Ecto neural progenitor cell (in vitro differentiated cells): Measurements from ENCODE around the gene VSIG10L.
A peak's percentile ranks its signal among the peaks of the same experiment; 100 is the strongest.

Source experiments
- DNase-seq: peaks from one replicate; pipeline ENCODE4 v3.0.0-alpha.2; 2018; ENCODE audit warnings: low spot score

VSIG10L gene

DNA sequence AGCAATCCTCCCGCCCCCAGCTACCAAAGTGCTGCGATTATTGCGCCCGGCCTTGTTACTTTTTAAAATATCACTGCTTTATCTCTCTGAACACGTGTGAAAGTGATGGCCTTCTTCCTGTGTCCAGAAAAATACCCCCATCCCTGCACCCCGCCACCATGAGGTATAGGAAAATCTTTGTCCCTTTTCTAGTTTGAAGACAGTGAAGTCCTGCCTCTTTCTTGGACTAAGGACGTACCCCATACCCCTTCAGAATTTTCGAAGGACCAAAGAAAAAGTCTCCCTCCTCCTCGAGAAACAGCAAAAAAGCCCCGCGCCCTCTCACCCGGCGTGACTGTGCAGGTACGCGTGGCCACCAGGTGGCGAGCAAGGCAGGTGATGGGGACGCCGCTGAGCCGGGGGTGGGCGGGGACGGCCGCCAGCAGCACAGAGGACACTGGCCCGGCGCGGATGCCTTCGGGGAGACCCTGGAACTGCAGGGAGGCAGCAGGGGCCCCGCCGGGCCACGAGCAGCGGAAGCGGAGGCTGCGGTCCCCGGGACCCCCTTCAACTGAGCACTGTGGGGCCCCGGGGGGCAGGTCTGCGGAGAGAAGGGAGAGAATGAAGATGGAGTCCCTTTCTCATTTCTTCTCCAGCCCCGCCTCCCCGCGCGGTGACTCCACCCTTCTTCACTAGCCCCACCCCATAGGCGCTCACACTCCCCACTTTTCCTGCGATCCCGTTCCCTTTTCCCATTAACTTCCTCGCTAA lies 3.2 kb downstream of the VSIG10L start:
- peak; percentile 92 for DNase-seq

GRCh38 chr19:51337861-51338562 lies 3.9 kb downstream of the VSIG10L start:
- peak; percentile 46 for DNase-seq

DNA sequence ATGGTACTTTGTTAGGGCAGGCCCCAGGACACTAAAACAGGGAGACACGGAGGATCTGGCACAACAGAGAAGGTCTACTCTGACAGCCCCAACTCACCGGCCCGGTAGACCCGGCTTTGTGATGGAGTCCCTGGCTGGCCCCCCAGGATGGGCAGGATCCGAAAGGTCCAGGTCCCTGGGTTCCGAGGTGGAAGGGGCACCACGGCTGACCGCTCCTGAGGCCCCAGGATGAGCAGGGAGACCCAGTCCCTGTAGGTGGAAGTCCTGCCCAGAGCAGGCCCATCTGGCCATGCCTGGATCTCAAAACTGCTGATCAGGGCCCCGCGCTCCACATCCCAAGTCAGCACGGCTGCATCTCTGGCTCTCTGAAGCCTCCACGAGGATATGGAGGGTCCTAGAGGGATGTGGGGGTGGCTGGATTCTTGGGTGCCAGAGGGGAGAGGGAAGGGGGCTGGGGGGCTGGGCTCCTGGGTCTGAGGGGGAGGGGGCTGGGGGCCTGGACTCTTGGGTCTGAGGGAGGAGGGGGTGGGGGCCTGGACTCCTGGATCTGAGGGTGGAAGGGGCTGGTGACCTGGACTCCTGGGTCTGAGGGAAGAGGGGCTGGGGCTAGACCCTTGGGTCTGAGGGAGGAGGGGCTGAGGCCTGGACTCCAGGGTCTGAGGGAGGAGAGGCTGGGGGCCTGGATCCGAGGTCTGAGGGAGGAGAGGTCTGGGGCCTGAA lies 4.6 kb downstream of the VSIG10L start:
- peak; percentile 36 for DNase-seq

DNA sequence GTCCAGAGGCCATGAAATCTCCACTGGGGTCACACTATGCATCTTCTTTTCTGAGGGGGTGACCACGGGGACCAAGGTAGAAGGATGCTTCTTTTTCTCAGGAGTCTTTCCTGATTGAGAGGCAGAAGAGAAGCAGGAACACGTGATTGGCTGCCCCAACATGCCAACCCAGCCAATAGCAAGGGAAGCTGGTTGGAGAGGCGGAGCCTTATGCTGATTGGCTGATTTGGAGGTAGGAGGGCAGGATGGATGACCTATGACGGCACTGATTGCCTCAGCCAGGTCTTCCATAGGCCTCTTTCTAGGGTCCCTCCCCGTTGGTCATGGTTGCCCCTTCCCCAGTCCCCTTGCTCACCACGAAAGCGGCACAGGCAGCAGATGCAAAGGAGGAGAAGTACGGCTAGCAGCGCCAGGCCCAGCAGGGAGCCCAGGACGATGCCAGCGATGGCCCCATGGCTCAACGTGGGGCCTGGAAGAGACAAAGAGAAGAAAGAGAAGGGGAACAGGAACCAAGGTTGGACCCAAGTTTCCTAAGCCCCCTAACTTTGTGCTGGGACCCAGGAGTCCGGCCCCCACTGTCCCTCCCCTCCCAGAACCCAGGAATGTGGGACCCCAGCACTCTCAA lies 8.0 kb downstream of the VSIG10L start:
- DNase-seq: peak; percentile 43

DNA sequence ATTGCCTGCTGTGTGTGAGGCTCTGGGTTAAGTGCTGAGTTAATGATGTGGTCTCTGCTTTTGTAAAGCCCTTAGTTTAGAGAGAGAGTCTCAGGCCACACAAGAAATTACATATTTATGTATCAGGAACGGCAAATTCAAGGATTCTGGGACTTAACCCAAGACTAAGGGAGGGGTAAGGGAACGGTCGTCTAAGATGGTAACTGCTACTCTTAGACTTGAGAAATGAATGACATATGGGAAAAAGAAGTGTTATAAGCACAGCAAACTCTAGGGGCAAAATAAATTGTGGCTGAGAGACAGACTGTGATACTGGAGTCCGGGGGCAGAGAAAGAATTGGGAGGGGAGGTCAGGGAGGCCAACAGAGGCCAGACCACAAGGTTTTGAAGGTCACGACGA lies 10.2 kb downstream of the VSIG10L start:
- DNase-seq: no peak

- DNase-seq: no peak
Measured at GRCh38 chr19:51331193-51331592, 10.7 kb downstream of the VSIG10L start.

- DNase-seq: no peak
Measured at GRCh38 chr19:51330366-51330765, 11.6 kb downstream of the VSIG10L start.

DNA sequence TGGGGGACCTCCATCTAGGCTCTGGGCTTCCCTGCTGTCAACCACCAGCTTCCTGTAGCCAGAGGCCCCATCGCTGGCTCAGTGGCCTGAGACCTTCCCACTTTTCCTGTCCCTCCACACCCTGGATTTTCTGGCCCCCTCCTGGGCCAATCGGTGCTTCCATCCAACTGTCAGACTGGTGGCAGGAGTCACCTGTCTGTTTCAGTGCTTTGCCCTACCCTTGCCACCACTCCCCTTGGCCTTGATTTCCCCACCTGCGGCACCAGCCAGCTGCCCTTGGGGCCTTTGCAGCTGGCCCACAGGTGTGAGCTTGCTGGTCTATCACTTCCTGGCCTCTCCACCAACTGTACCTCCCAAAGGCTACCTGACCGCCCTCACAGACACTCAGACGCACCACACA lies 12.5 kb downstream of the VSIG10L start:
- DNase-seq: no peak

DNA sequence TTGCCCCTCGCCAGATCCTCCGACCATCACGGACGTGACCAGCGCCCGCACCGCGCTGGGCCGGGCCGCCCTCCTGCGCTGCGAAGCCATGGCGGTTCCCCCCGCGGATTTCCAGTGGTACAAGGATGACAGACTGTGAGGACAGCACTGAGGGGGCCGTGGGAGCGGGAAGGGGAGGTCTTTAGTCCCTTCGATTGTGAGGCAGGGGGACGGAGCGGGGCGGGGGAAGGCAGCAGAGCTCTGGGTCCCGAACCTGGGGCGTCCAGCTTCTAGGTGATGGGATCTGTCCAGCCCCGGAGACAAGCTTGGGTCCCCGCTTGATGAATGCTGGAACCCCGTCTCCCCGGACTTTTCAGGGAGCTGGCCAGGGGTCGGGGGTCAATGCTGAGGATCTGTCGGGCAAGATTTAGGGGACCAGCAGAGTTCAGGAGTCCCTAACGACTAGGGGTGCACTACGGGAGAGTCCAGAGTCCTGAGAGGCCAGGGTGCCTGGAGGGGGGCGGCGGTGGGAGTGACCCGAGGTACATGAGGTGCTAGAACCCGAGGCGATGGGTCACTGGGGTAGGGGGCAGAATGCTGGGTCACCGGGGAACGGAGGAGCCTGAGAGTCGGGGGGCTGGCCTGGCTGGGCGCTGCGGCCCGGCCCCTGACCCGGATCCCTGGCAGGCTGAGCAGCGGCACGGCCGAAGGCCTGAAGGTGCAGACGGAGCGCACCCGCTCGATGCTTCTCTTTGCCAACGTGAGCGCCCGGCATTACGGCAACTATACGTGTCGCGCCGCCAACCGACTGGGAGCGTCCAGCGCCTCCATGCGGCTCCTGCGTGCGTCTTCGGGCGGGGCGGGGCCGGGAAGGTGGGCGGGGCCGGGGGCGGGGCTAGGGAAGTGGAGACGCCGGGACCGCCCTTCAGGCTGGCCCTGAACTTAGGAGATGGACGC lies 14.6 kb downstream of the VSIG10L start:
- DNase-seq: peak; percentile 86

DNA sequence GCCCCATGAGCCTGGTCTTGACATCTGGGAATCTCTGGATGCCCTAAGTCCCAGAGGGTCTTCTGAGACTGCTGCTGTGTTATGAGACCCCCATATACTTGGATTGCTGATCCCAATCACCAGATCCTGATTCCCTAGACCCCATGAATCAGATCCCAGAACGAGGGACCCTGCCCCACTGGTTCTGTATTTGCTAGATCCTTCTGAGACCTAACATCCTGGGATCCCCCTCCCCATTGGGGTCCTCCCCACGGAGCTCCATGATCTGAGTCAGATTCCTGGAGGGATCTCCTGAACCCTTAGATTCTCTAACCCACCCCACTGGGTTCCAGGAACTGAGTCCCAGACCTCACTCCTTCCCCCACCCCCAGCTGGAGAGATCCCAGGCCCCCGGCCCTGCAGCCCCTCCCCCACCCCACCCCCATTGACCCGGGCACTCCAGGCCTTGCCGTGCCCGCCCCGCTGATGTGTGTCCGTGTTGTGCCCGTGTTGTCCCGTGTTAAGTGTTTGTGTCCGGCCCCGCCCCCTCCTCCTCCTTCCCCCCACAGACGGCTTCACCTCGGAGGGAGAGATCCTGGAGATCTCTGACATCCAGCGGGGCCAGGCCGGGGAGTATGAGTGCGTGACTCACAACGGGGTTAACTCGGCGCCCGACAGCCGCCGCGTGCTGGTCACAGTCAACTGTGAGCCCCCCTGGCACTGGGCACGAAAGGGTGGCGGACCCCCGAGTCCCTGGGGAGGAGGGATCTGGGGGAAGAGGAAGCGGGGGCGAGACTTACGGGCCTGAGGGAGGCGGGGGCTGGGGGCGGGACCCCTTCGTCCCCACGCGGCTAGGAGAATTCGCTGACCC lies 15.5 kb downstream of the VSIG10L start:
- no peak for DNase-seq

GRCh38 chr19:51325161-51325976 lies 16.6 kb downstream of the VSIG10L start:
- no peak for DNase-seq

GRCh38 chr19:51324167-51324481 lies 17.8 kb downstream of the VSIG10L start:
- no peak for DNase-seq

GRCh38 chr19:51323481-51324166 lies 18.3 kb downstream of the VSIG10L start:
- DNase-seq: no peak

- no peak for DNase-seq
Measured at GRCh38 chr19:51321799-51322198, 20.1 kb downstream of the VSIG10L start.

DNA sequence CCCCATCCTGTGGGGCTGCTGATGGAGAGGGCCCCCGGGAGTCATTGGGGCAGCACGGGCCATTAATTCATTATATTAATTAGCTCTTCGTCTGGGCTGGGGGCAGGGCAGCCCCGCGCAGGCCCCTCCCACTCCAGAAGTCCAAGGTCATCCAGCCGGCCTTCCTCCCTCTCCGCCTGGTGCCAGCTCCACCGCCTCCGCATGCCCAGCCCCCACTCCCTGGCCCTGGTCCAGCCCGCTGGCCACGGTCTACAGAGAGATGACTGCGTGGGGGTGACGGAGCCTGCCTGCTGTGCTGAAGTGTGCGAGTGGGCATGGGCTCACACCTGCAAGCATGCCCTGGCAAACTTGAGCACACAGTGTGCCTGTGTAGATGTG lies 21.7 kb downstream of the VSIG10L start:
- DNase-seq: no peak

- no peak for DNase-seq
Measured at GRCh38 chr19:51319649-51320279, 22.2 kb downstream of the VSIG10L start.

GRCh38 chr19:51318687-51319648 lies 23.0 kb downstream of the VSIG10L start:
- DNase-seq: no peak

DNA sequence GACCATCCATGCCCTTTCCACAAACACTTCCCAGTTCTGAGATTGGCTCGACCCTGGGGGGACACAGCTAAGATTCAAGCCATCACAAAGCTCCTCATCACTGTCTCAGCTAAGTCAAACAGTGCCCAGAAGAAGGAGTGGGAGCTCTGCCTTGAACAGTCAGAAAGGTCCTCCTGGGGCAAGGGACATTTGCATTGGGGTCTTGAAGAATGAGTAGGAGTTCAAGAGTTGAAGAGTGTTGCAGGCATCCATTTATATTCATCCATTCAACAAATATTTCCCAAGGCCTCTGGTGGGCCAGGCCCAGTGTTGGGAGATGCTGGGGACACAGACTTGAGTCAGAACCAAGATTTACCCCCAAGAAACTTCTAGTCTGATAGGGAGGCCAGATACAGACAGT lies 24.0 kb downstream of the VSIG10L start:
- no peak for DNase-seq
